ENCODE results near the gene PSMB7.

Gene PSMB7

GRCh38 chr9:124355941-124356744 is 59.1 kb downstream of the PSMB7 start:
- DNase-seq (ENCODE audit: low read depth): no peak
- TF ChIP-seq CTCF (IDR thresholded peaks at IDR 0.05; ENCODE audit: low read depth, low read length) (no peak), MAX (IDR thresholded peaks at IDR 0.05; ENCODE audit: low read depth, low read length) (no peak), POLR2A (IDR thresholded peaks at IDR 0.05; ENCODE audit: extremely low read depth, insufficient read length) (no peak), MYC (IDR thresholded peaks at IDR 0.05; ENCODE audit: low read depth, low read length) (no peak)
- H3K4me3 ChIP-seq (ENCODE audit: low read depth, low read length): no peak overlapping the region

GRCh38 chr9:124355039-124355940 is 60.0 kb downstream of the PSMB7 start:
- H3K4me3 ChIP-seq (ENCODE audit: low read depth, low read length): no peak overlapping the region
- TF ChIP-seq POLR2A (IDR thresholded peaks at IDR 0.05; ENCODE audit: extremely low read depth, insufficient read length) (no peak), MAX (IDR thresholded peaks at IDR 0.05; ENCODE audit: low read depth, low read length) (no peak), MYC (IDR thresholded peaks at IDR 0.05; ENCODE audit: low read depth, low read length) (no peak), CTCF (IDR thresholded peaks at IDR 0.05; ENCODE audit: low read depth, low read length) (no peak)
- DNase-seq (ENCODE audit: low read depth): no peak

GRCh38 chr9:124354346-124355038 is 60.8 kb downstream of the PSMB7 start:
- TF ChIP-seq MAX (IDR thresholded peaks at IDR 0.05; ENCODE audit: low read depth, low read length) (no peak), POLR2A (IDR thresholded peaks at IDR 0.05; ENCODE audit: extremely low read depth, insufficient read length) (no peak), MYC (IDR thresholded peaks at IDR 0.05; ENCODE audit: low read depth, low read length) (no peak), CTCF (IDR thresholded peaks at IDR 0.05; ENCODE audit: low read depth, low read length) (no peak)
- H3K4me3 ChIP-seq (ENCODE audit: low read depth, low read length): no peak overlapping the region
- no peak for DNase-seq (ENCODE audit: low read depth)

- no peak overlapping the region for H3K4me3 ChIP-seq (ENCODE audit: low read depth, low read length)
- no peak for DNase-seq (ENCODE audit: low read depth)
- no peak for TF ChIP-seq MAX (IDR thresholded peaks at IDR 0.05; ENCODE audit: low read depth, low read length)
Measured at GRCh38 chr9:124353811-124354274, 61.4 kb downstream of the PSMB7 start.

GRCh38 chr9:124353166-124353768 is 62.0 kb downstream of the PSMB7 start:
- TF ChIP-seq POLR2A (IDR thresholded peaks at IDR 0.05; ENCODE audit: extremely low read depth, insufficient read length): no peak
- TF ChIP-seq MAX (IDR thresholded peaks at IDR 0.05; ENCODE audit: low read depth, low read length): no peak
- TF ChIP-seq MYC (IDR thresholded peaks at IDR 0.05; ENCODE audit: low read depth, low read length): no peak
- no peak for DNase-seq (ENCODE audit: low read depth)
- no peak overlapping the region for H3K4me3 ChIP-seq (ENCODE audit: low read depth, low read length)

- DNase-seq (ENCODE audit: low read depth): no peak
- TF ChIP-seq POLR2A (IDR thresholded peaks at IDR 0.05; ENCODE audit: extremely low read depth, insufficient read length) (no peak), MAX (IDR thresholded peaks at IDR 0.05; ENCODE audit: low read depth, low read length) (no peak), MYC (IDR thresholded peaks at IDR 0.05; ENCODE audit: low read depth, low read length) (no peak), CTCF (IDR thresholded peaks at IDR 0.05; ENCODE audit: low read depth, low read length) (no peak)
- no peak overlapping the region for H3K4me3 ChIP-seq (ENCODE audit: low read depth, low read length)
Measured at GRCh38 chr9:124352616-124353015, 62.6 kb downstream of the PSMB7 start.

Measured in NB4 (cell line).